Neuron (in vitro differentiated cells): ENCODE measurements around the gene CTNNBIP1.

Experiments used
- H2AFZ ChIP-seq: one replicate; pipeline ENCODE4 v1.6.1; 2013; ENCODE audit warnings: low read depth, mild to moderate bottlenecking, inconsistent platforms, low read length, moderate library complexity
- H3K27me3 ChIP-seq: one replicate; pipeline ENCODE4 v1.6.1; 2013; ENCODE audit warnings: low read length; ENCODE audit not compliant: insufficient read depth
- H3K36me3 ChIP-seq: one replicate; pipeline ENCODE4 v1.6.1; 2013; ENCODE audit warnings: low read length; ENCODE audit not compliant: insufficient read depth
- H3K4me1 ChIP-seq: one replicate; pipeline ENCODE4 v1.6.1; 2013; ENCODE audit warnings: low read length; ENCODE audit not compliant: insufficient read depth
- H3K4me3 ChIP-seq: 2 replicates; pipeline ENCODE4 v1.5.1; 2013; ENCODE audit warnings: mild to moderate bottlenecking, low read length, moderate library complexity
- H3K9me3 ChIP-seq: one replicate; pipeline ENCODE4 v1.6.1; 2013; ENCODE audit warnings: low read length

The CTNNBIP1 gene

DNA sequence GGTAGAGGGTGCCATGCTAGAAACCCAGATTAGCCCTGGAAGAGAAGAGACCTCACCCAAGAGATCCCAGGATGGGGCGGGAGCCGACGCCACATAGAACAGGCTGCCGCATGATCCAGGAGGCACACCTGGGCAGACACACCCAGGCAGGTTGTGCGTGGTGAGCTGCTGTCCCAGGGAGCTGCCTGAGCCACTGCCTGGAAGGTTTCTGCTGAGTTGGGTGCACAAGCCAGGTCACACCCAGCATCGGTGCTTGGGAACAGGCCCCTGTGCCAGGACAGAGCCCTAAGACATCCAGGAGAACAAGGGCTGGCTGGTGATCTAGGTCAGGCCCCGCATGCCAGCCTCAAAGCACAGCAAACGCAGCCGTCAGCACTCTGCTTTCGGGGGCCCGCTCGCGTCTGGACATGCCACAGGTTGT is 40.2 kb downstream of the CTNNBIP1 start:
- H3K9me3 ChIP-seq = no peaks in the 10 kb centered on the region
- H2AFZ ChIP-seq = no peak overlapping the region

DNA sequence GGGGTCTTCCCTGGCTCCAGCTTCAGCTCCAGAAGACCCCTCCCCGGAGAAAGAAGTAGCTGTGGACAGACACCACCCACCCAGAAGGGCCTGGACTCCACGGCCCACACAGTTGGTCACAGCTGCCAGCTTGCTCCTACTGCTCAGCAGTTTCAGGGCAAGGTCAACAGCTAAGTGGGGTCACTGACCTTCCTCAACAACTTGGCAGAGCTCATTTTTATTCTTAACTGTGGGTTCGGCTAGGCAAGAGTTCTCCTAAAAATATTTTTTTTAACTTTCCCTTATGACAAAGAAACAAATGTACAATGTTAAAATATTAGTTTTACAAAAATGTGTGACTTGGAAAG is 41.9 kb downstream of the CTNNBIP1 start:
- H3K36me3 ChIP-seq = peaks cover 12% of the 10 kb centered on the region
- no peaks in the 10 kb centered on the region for H3K27me3 ChIP-seq
- H3K9me3 ChIP-seq = no peaks in the 10 kb centered on the region
- H3K4me3 ChIP-seq = no peak overlapping the region
- no peak overlapping the region for H2AFZ ChIP-seq
- no peaks in the 10 kb centered on the region for H3K4me1 ChIP-seq

More for the DNA sequence above, 40.2 kb downstream of the CTNNBIP1 start:
- H3K4me1 ChIP-seq = no peaks in the 10 kb centered on the region
- H3K27me3 ChIP-seq = no peaks in the 10 kb centered on the region
- no peak overlapping the region for H3K4me3 ChIP-seq
- peaks cover 12% of the 10 kb centered on the region for H3K36me3 ChIP-seq

DNA sequence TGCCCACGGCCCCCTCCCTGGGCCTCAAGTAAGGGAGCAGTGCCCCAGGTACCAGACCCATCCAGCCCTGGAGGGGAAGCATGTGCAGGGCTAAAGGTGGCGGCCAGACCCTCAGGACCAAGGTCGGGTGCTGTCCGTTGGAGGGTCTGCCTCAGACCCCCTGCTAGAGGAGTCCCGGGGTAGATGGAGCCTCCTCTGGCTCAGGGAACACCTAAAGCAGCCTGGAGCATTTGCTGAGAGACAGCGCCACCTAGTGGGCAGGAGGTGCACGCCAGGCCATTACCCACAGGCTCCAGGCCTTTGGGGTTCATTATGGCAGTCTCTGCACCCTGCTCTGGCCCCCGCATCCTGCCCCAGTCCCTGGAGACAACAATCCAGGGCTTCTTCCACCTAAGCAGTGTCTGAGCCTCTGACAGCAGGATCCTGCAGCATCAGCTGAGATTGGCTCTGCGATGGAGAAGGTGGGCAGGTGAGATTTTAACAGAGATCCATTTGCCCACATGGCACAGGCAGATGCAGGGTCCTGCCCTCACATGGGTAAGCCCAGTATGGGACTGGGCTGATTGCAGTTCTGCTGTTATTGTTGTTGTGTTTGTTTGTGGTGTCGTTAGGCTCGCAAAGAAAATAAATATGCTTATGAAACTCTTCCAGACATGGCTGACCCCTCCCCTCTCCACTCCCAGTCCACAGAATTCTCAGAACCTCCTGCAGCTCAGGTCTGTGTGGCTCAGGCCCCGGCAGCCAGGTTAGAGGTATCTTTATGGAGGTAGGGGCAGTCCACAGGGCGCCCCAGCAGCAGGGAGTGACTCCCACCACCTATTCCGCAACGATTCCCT is 42.4 kb downstream of the CTNNBIP1 start:
- no peaks in the 10 kb centered on the region for H3K27me3 ChIP-seq
- no peaks in the 10 kb centered on the region for H3K9me3 ChIP-seq
- H3K36me3 ChIP-seq = peaks cover 12% of the 10 kb centered on the region
- no peaks in the 10 kb centered on the region for H3K4me1 ChIP-seq
- H2AFZ ChIP-seq = no peak overlapping the region
- no peak overlapping the region for H3K4me3 ChIP-seq

DNA sequence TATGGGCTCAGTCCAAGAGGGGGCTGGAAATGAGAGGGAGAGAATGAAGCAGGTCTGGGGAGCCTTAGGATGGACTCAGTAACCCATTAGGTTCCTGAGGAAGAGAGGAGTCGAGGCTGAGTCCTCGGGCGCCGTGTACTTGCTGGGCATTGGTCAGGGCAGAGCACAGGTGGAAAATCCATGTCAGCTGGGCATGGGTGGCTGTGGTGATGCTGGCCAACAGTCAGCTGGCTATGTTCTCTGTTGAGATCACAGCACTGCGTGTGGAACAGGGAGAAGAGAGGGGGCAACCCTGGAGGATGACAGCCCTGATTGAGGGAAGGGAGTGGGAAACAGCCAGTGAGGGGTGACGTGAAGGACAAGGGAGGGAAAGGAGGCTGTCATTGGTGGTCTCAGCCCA is 43.2 kb downstream of the CTNNBIP1 start:
- Histone ChIP-seq H2AFZ (no peak overlapping the region), H3K36me3 (peaks cover 12% of the 10 kb centered on the region), H3K9me3 (no peaks in the 10 kb centered on the region), H3K4me1 (no peaks in the 10 kb centered on the region), H3K4me3 (no peak overlapping the region), H3K27me3 (no peaks in the 10 kb centered on the region)

DNA sequence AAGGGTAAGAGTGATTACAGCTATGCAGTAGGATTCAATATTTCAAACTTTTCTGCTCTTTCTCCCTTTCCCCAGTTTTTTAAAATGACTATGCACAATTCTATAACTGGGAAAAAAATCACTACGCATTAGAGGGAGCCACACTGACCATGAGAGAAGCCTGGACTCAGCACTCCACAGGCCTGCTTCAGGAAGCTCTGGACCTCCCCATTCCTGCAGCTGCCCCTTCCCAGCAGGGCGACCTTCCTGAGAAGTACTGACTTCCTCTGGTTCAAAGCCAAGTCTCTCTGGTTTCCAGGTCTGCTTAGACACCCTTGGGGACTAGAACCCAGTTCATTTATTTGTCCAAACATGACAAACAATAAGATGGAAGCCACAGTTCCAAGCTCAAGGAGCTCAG is 44.3 kb downstream of the CTNNBIP1 start:
- H3K36me3 ChIP-seq = peaks cover 9% of the 10 kb centered on the region
- H3K27me3 ChIP-seq = no peaks in the 10 kb centered on the region
- H3K4me3 ChIP-seq = no peak overlapping the region
- H3K4me1 ChIP-seq = peaks cover 5% of the 10 kb centered on the region
- no peak overlapping the region for H2AFZ ChIP-seq
- H3K9me3 ChIP-seq = no peaks in the 10 kb centered on the region

DNA sequence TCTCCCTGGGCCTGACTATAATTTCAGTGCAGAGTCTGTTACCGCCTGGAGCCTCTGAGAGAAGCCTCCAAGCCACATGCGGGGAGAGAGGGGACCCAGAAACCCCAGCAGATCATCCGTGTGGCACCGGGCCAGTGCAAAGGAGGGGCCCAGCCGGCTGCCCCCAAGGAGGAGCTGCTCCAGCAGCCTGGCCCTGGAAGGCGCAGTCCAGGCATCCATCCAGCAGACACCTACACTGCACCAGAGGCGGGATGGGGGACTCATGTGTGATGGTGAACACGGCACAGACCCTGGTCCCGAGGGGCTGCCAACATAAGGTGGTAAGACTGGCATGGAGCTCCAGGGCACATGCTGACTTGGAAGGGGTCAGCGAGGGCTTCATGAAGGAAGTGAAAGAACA is 46.7 kb downstream of the CTNNBIP1 start:
- H3K4me1 ChIP-seq = peaks cover 17% of the 10 kb centered on the region

DNA sequence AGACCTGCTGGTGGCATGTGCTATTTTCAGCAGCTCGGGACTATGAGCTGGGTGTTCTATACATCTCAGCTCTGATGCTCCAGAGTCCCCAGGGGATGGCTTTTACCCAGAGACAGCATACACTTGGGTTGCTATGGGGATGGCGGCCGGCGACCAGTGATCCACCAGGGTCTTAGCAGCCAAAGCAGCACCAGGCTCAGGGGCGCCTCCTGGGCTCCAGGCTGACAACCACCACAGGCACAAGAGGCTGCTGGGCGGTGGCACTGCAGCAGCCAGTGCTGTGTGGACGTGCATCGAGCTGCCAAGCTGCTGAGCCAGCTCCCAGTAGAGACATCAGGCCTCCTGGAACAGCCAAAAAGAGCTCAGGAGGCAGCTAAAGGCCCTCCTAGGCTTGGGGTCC is 48.7 kb downstream of the CTNNBIP1 start:
- Histone ChIP-seq H2AFZ (no peak overlapping the region), H3K4me1 (peaks cover 17% of the 10 kb centered on the region), H3K27me3 (no peaks in the 10 kb centered on the region), H3K36me3 (peaks cover 10% of the 10 kb centered on the region), H3K9me3 (no peaks in the 10 kb centered on the region), H3K4me3 (no peak overlapping the region)

More for the DNA sequence above, 46.7 kb downstream of the CTNNBIP1 start:
- H2AFZ ChIP-seq = no peak overlapping the region
- H3K9me3 ChIP-seq = no peaks in the 10 kb centered on the region
- H3K4me3 ChIP-seq = no peak overlapping the region
- no peaks in the 10 kb centered on the region for H3K27me3 ChIP-seq
- peaks cover 7% of the 10 kb centered on the region for H3K36me3 ChIP-seq

DNA sequence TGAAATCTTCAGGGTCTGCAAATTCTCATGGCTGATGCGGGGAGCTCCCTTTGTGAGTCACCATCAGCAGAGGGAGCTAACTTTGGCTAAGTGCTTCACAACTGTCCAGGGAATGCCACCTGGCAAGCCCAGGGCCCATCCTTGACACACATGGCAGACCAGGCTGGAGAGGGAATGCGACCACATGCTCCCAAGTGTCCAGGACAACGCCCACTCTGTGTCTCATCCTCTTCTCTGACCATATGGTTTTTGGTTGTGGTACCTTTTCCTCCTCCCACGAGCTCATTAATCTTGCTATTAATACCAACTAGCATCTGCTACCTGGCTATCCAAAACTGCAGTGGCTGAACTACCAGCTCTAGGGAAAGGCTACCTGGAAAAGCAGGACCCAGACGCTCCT is 49.2 kb downstream of the CTNNBIP1 start:
- H2AFZ ChIP-seq = no peak overlapping the region
- H3K4me3 ChIP-seq = no peak overlapping the region
- peaks cover 10% of the 10 kb centered on the region for H3K36me3 ChIP-seq
- no peaks in the 10 kb centered on the region for H3K9me3 ChIP-seq
- no peaks in the 10 kb centered on the region for H3K27me3 ChIP-seq
- H3K4me1 ChIP-seq = peaks cover 17% of the 10 kb centered on the region

DNA sequence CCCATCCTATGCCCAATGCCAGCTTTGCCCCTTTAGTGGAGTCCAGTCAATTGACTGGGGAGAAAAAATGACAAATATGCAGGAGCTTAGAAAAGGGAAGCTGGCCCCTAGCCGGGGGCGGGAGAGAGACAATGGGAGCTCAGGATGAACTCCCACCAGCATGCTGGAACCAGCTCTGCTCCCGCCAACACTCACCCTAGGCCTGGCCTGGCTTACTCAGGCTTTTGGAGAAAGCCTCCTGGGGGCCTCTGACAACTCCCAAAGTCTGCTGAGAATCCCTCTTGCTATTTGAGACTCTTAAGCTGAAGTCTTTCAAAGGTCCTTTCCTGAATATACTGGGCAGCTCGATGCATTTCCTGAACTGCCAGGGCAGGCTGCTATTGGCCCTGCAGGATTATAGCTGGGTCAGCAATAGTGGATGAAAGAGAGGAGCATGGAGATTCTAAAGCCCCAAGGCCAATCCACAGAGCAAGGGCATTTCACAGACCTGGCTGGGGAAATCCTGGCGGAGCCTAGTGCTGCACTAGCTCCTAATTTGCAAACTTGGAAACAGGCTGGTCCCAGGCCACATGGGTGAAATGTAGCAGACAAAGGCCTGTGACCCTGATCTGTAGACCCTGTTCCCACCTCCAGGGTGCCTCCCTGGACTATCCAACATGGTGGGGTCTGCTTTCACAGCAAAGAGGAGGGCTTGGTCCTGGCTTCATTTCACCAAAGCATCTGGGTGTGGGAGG is 50.6 kb downstream of the CTNNBIP1 start:
- no peak overlapping the region for H2AFZ ChIP-seq
- H3K9me3 ChIP-seq = peaks cover 3% of the 10 kb centered on the region
- H3K4me1 ChIP-seq = peaks cover 17% of the 10 kb centered on the region
- H3K4me3 ChIP-seq = no peak overlapping the region
- peaks cover 14% of the 10 kb centered on the region for H3K36me3 ChIP-seq
- no peaks in the 10 kb centered on the region for H3K27me3 ChIP-seq

DNA sequence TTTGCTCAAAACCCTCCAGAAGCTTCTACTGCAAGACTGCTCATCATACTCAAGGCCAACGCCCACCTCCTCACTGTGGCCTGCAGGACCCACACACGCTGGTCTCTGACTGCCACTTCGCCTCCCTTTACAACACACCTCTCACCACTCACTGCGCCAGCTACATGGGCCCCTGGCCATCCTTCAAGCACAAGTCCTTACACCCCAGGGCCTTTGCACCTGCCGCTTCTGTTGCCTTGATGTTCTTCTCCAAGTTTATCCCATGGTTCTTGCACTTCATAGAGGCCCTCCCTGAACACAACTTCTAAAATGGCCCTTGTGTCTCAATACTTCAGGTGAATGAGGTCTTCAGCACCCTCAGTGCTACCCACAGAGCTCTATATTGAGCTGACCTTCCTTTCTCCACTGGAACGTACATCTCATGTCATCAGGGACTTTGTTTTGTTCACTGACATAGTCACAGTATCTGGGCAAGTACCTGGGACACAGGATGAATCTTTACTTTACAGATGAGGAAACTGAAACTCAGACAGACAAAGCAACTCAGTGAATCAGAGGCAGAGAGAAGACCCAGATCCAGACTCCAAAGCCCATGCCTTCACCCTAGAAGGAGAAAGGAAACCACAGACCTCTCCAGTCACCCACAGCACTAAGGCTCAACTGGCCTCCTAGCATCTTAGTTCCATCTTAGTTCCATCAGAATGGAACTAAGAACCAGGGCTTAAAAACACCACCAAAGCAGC is 51.6 kb downstream of the CTNNBIP1 start:
- Histone ChIP-seq H3K9me3 (peaks cover 6% of the 10 kb centered on the region), H3K36me3 (peaks cover 14% of the 10 kb centered on the region), H3K4me3 (no peak overlapping the region), H3K4me1 (peaks cover 17% of the 10 kb centered on the region), H3K27me3 (no peaks in the 10 kb centered on the region), H2AFZ (no peak overlapping the region)

DNA sequence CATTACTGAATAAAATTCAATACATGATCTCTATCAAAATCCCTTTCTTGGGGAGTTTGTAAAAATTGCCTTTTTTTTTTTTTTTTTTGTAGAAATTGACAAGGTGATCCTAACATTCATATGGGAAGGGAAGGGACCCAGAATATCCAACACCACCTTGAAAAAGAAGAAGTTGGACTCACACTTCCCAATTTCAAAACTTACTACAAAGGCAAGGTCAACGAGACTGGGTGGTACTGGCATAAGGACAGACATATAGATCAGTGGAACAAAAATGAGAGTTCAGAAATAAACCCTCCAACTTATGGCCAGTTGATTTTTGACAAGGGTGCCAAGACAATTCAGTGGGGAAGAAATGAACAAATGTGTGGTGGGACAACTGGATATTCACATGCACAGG is 54.9 kb downstream of the CTNNBIP1 start:
- peaks cover 14% of the 10 kb centered on the region for H3K36me3 ChIP-seq
- H3K4me3 ChIP-seq = no peak overlapping the region
- peaks cover 12% of the 10 kb centered on the region for H3K4me1 ChIP-seq
- no peaks in the 10 kb centered on the region for H3K27me3 ChIP-seq
- H2AFZ ChIP-seq = no peak overlapping the region
- H3K9me3 ChIP-seq = peaks cover 6% of the 10 kb centered on the region

DNA sequence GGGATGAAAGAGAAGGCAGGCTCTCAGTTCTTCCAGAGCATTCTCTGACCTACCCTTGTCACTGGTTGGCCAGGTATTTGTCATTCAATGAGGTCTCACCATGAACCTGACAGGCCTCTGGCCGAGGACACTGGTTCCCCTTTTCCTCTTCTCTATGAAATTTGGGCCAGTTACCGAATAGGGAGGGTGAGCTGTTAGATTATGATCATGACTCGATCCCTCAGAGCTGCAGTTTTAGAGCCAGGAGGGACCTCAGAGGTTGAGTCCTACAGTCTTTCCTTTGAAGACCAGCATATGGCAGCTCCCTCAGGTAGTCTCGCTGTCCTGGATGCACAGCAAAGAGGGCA is 56.8 kb downstream of the CTNNBIP1 start:
- Histone ChIP-seq H3K36me3 (peaks cover 6% of the 10 kb centered on the region), H3K4me1 (no peaks in the 10 kb centered on the region), H2AFZ (no peak overlapping the region), H3K27me3 (no peaks in the 10 kb centered on the region), H3K4me3 (no peak overlapping the region), H3K9me3 (peaks cover 6% of the 10 kb centered on the region)
